ENCODE measurements around the gene GPR87. TPM values are rescaled to one million over a fixed set of nuclear protein-coding genes. Genes with fewer than 3 reads are reported as not detected.

Gene GPR87
- total RNA-seq, 1 experiment from 2014 or later, result 3.8 TPM

GRCh38 chr3:151315846-151316245, 774 bp downstream of the GPR87 start:
- RAD21 ChIA-PET (ENCODE audit: low non-redundant PET in 1 of 2, low total read pairs in 2 of 2, uncharacterized antibody in 2 of 2, unreplicated experiment in 2 of 2), result no interaction called here
- Histone ChIP-seq H3K4me1 (ENCODE audit: control insufficient read depth in 1 of 2, insufficient read depth in 2 of 2, low read length in 2 of 2) (peaks cover 44 to 52% of the 10 kb centered on the region in 2 experiments), H3K4me3 (replicated peaks in 1 of 2; ENCODE audit: low read depth in 1 of 2, low read length in 2 of 2) (peak overlapping the region in 1 of 2 experiments; percentile 53; a peak in 1 of 4 replicates), H3K79me2 (ENCODE audit: insufficient read depth, low read length) (no peaks in the 10 kb centered on the region), H3K36me3 (ENCODE audit: control insufficient read depth in 1 of 2, insufficient read depth in 2 of 2, low read length in 2 of 2) (no peaks in the 10 kb centered on the region), H3K9me3 (ENCODE audit: control insufficient read depth in 1 of 2, insufficient read depth in 1 of 2, low read depth in 1 of 2, low read length in 2 of 2) (no peaks in the 10 kb centered on the region), H3K27ac (ENCODE audit: low read depth, low read length) (peak overlapping the region; percentile 66; the same call in 1 of the 2 replicates), H3K9ac (ENCODE audit: low read length) (peak overlapping the region; percentile 53), H4K20me1 (ENCODE audit: insufficient read depth) (no peaks in the 10 kb centered on the region), H3K4me2 (ENCODE audit: low read length) (peak overlapping the region; percentile 77), H3K9me2 (ENCODE audit: insufficient read depth) (no peaks in the 10 kb centered on the region), H2AFZ (ENCODE audit: low read depth, low read length, poor library complexity, severe bottlenecking) (no peak overlapping the region), H3K27me3 (ENCODE audit: insufficient read depth, low read length) (no peaks in the 10 kb centered on the region)
- TF ChIP-seq RAD21 (IDR thresholded peaks at IDR 0.05; ENCODE audit: low read depth) (no peak), YY1 (IDR thresholded peaks at IDR 0.05; ENCODE audit: extremely low read depth, insufficient replicate concordance, low read depth, low read length) (no peak), ZFX (IDR thresholded peaks at IDR 0.05) (no peak), EGR1 (IDR thresholded peaks at IDR 0.05; ENCODE audit: low read depth) (no peak)
- DNase-seq (ENCODE audit: low read depth, low spot score) (no peak), ATAC-seq (no peak)
- intact Hi-C loops (cut with micrococcal nuclease), result loop anchor here (1.0 kb wide), 1 partner anchor 11 kb away; no protein-coding TSS in a partner anchor
- POLR2A ChIA-PET, result interaction anchor here (1.4 kb wide), 1 partner anchor 10 kb away, joined by 9 read pairs; no protein-coding TSS in a partner anchor
- BruUV-seq (replicated peaks), result no TSS peak
- CTCF ChIA-PET, result interaction anchor here (1.5 kb wide), 1 partner anchor 12 kb away, joined by 10 read pairs; no protein-coding TSS in a partner anchor

GRCh38 chr3:151315136-151315535, 1.5 kb downstream of the GPR87 start:
- POLR2A ChIA-PET, result no interaction called here
- H3K4me3 ChIP-seq (replicated peaks in 1 of 2; ENCODE audit: low read depth in 1 of 2, low read length in 2 of 2), result peak overlapping the region in 1 of 2 experiments; percentile 53; a peak in 2 of 4 replicates
- CTCF ChIA-PET, result no interaction called here
- no peak for TF ChIP-seq POLR2AphosphoS5 (IDR thresholded peaks at IDR 0.05; ENCODE audit: low read depth, low read length)
- TF ChIP-seq TCF7L2 (IDR thresholded peaks at IDR 0.05; ENCODE audit: borderline replicate concordance, extremely low read depth, insufficient read depth, insufficient read length), result no peak
- no peak for TF ChIP-seq YY1 (IDR thresholded peaks at IDR 0.05; ENCODE audit: extremely low read depth, insufficient replicate concordance, low read depth, low read length)
- no peak for TF ChIP-seq MAX (IDR thresholded peaks at IDR 0.05)
- TF ChIP-seq ZBTB33 (IDR thresholded peaks at IDR 0.05; ENCODE audit: extremely low read depth, insufficient replicate concordance, low read length), result no peak
- no peak for TF ChIP-seq CBX3 (IDR thresholded peaks at IDR 0.05; ENCODE audit: low read depth)
- TF ChIP-seq ELF1 (IDR thresholded peaks at IDR 0.05; ENCODE audit: borderline replicate concordance, low read depth), result no peak
- no peak for TF ChIP-seq EZH2phosphoT487 (IDR thresholded peaks at IDR 0.05; ENCODE audit: borderline replicate concordance)
- TF ChIP-seq SRF (IDR thresholded peaks at IDR 0.05; ENCODE audit: low read depth), result no peak
- TF ChIP-seq CEBPB (IDR thresholded peaks at IDR 0.05; ENCODE audit: low read depth), result no peak
- TF ChIP-seq SP1 (IDR thresholded peaks at IDR 0.05; ENCODE audit: low read depth), result no peak; the same call in 1 of the 2 replicates
- no peak for TF ChIP-seq ZNF274 (IDR thresholded peaks at IDR 0.05; ENCODE audit: low read depth, low read length)
- TF ChIP-seq EZH2 (IDR thresholded peaks at IDR 0.05), result no peak
- TF ChIP-seq POLR2A (IDR thresholded peaks at IDR 0.05; ENCODE audit: borderline replicate concordance, extremely low read depth, insufficient read depth, insufficient read length), result no peak

More at GRCh38 chr3:151315136-151315535, 1.5 kb downstream of the GPR87 start:
- H3K4me1 ChIP-seq (ENCODE audit: control insufficient read depth in 1 of 2, insufficient read depth in 2 of 2, low read length in 2 of 2), result peaks cover 44 to 52% of the 10 kb centered on the region in 2 experiments
- intact Hi-C loops (cut with micrococcal nuclease), result no loop called here
- no peaks in the 10 kb centered on the region for H3K79me2 ChIP-seq (ENCODE audit: insufficient read depth, low read length)
- RAD21 ChIA-PET (ENCODE audit: low non-redundant PET in 1 of 2, low total read pairs in 2 of 2, uncharacterized antibody in 2 of 2, unreplicated experiment in 2 of 2), result no interaction called here
- no peaks in the 10 kb centered on the region for H3K9me2 ChIP-seq (ENCODE audit: insufficient read depth)
- H3K9me3 ChIP-seq (ENCODE audit: control insufficient read depth in 1 of 2, insufficient read depth in 1 of 2, low read depth in 1 of 2, low read length in 2 of 2), result no peaks in the 10 kb centered on the region
- ATAC-seq (no peak), DNase-seq (ENCODE audit: low read depth, low spot score) (no peak)
- no peaks in the 10 kb centered on the region for H4K20me1 ChIP-seq (ENCODE audit: insufficient read depth)
- H3K27ac ChIP-seq (ENCODE audit: low read depth, low read length), result no peak overlapping the region
- no TSS peak for BruUV-seq (replicated peaks)
- no peak overlapping the region for H2AFZ ChIP-seq (ENCODE audit: low read depth, low read length, poor library complexity, severe bottlenecking)
- peak overlapping the region; percentile 77 for H3K4me2 ChIP-seq (ENCODE audit: low read length)
- peak overlapping the region; percentile 53 for H3K9ac ChIP-seq (ENCODE audit: low read length)
- H3K36me3 ChIP-seq (ENCODE audit: control insufficient read depth in 1 of 2, insufficient read depth in 2 of 2, low read length in 2 of 2), result no peaks in the 10 kb centered on the region
- H3K27me3 ChIP-seq (ENCODE audit: insufficient read depth, low read length), result no peaks in the 10 kb centered on the region
